NCI-H146 treated with DMSO at 0.1 percent for 48 hours (cell line): ENCODE measurements around the gene LRRC30.
A peak's percentile ranks its signal among the peaks of the same experiment; 100 is the strongest.
"Not testable (repeated sequence)": the region's sequence is repeated elsewhere in the genome, so short reads cannot be mapped to it uniquely, and the experiment has no call there.

Experiments
- DNase-seq: peaks from one replicate; lab custom pipeline; 2025; ENCODE audit not compliant: unreplicated experiment; lab: John Stamatoyannopoulos, UW

The LRRC30 gene

GRCh38 chr18:7230626-7231349 lies at the start of gene LRRC30:
TSS of gene LRRC30 (plus strand) at chr18:7231089. CDS start at chr18:7231139, 50 bp downstream.
- no peak for DNase-seq

- no peak for DNase-seq
These were observed 45.2 kb upstream of the LRRC30 start for GRCh38 chr18:7185701-7186100.

- DNase-seq: no peak
These were observed 40.2 kb upstream of the LRRC30 start for GRCh38 chr18:7190547-7191156.

GRCh38 chr18:7191736-7192135 lies 39.2 kb upstream of the LRRC30 start:
- DNase-seq: no peak

GRCh38 chr18:7195266-7195665 lies 35.6 kb upstream of the LRRC30 start:
- DNase-seq: no peak

GRCh38 chr18:7196421-7196820 lies 34.5 kb upstream of the LRRC30 start:
- no peak for DNase-seq

- no peak for DNase-seq
These were observed 33.0 kb upstream of the LRRC30 start for GRCh38 chr18:7197854-7198253.

- DNase-seq: no peak
These were observed 32.6 kb upstream of the LRRC30 start for GRCh38 chr18:7198326-7198725.

GRCh38 chr18:7201096-7201495 lies 29.8 kb upstream of the LRRC30 start:
- no peak for DNase-seq

GRCh38 chr18:7202169-7202568 lies 28.7 kb upstream of the LRRC30 start:
- no peak for DNase-seq

GRCh38 chr18:7203601-7204000 lies 27.3 kb upstream of the LRRC30 start:
- DNase-seq: not testable (repeated sequence)

GRCh38 chr18:7205346-7205745 lies 25.5 kb upstream of the LRRC30 start:
- DNase-seq: no peak

GRCh38 chr18:7206217-7206616 lies 24.7 kb upstream of the LRRC30 start:
- DNase-seq: no peak

GRCh38 chr18:7207366-7207915 lies 23.4 kb upstream of the LRRC30 start:
- DNase-seq: no peak

GRCh38 chr18:7221424-7222155 lies 9.3 kb upstream of the LRRC30 start:
- peak; percentile 44 for DNase-seq

GRCh38 chr18:7224198-7224597 lies 6.7 kb upstream of the LRRC30 start:
- no peak for DNase-seq

- DNase-seq: no peak
These were observed 1.3 kb downstream of the LRRC30 start for GRCh38 chr18:7232218-7232617.

- DNase-seq: no peak
These were observed 2.4 kb downstream of the LRRC30 start for GRCh38 chr18:7233134-7233810.

GRCh38 chr18:7234091-7234490 lies 3.2 kb downstream of the LRRC30 start:
- no peak for DNase-seq

- no peak for DNase-seq
These were observed 4.1 kb downstream of the LRRC30 start for GRCh38 chr18:7234956-7235355.

GRCh38 chr18:7236072-7236471 lies 5.2 kb downstream of the LRRC30 start:
- DNase-seq: no peak
